ENCODE data around the gene PLIN3. TPM values are rescaled to one million over a fixed set of nuclear protein-coding genes. Genes with fewer than 3 reads are reported as not detected.
A peak's percentile ranks its signal among the peaks of the same experiment; 100 is the strongest.

Gene PLIN3
- total RNA-seq, 1 donor from 2014 or later = 157 TPM

- Mint-ChIP-seq H3K36me3 (ENCODE audit: low read depth, unreplicated experiment) (peaks cover 13% of the 10 kb centered on the region), H3K27ac (ENCODE audit: unreplicated experiment) (no peak overlapping the region), H3K4me3 (ENCODE audit: unreplicated experiment) (no peak overlapping the region), H3K27me3 (ENCODE audit: low read depth, unreplicated experiment) (no peaks in the 10 kb centered on the region), H3K9me3 (ENCODE audit: unreplicated experiment) (no peaks in the 10 kb centered on the region), H3K4me1 (ENCODE audit: low read depth, unreplicated experiment) (peaks cover 6% of the 10 kb centered on the region)
- DNase-seq (ENCODE audit: low read depth) (no peak), FAIRE-seq (no peak)
- H3K9ac ChIP-seq (ENCODE audit: low read length) = no peak overlapping the region
- peaks cover 5% of the 10 kb centered on the region for H4K20me1 ChIP-seq (ENCODE audit: insufficient read depth, low read length)
- H3K27me3 ChIP-seq (ENCODE audit: insufficient read depth, low read length) = no peaks in the 10 kb centered on the region
- no peak overlapping the region for H3K4me2 ChIP-seq (ENCODE audit: low read length)
- no peak overlapping the region for H3K4me3 ChIP-seq (ENCODE audit: insufficient read depth, low read depth, low read length)
- H2AFZ ChIP-seq (ENCODE audit: low read depth, low read length) = no peak overlapping the region
- H3K4me1 ChIP-seq (ENCODE audit: insufficient read depth, low read length) = peaks cover 11% of the 10 kb centered on the region
- peaks cover 5% of the 10 kb centered on the region for H3K36me3 ChIP-seq (ENCODE audit: insufficient read depth, low read length)
- H3K9me3 ChIP-seq (ENCODE audit: insufficient read depth, low read depth, low read length) = no peaks in the 10 kb centered on the region
- H3K27ac ChIP-seq (ENCODE audit: low read depth, low read length) = no peak overlapping the region
- H3K79me2 ChIP-seq (ENCODE audit: insufficient read depth, low read length) = peaks cover 8% of the 10 kb centered on the region
- TF ChIP-seq EZH2 (IDR thresholded peaks at IDR 0.05; ENCODE audit: insufficient read depth, low read length) (no peak), CTCF (IDR thresholded peaks at IDR 0.05; ENCODE audit: insufficient read depth, low read depth, low read length) (no peak)
Measured at GRCh38 chr19:4816202-4816949, 51.1 kb downstream of the PLIN3 start.

DNA sequence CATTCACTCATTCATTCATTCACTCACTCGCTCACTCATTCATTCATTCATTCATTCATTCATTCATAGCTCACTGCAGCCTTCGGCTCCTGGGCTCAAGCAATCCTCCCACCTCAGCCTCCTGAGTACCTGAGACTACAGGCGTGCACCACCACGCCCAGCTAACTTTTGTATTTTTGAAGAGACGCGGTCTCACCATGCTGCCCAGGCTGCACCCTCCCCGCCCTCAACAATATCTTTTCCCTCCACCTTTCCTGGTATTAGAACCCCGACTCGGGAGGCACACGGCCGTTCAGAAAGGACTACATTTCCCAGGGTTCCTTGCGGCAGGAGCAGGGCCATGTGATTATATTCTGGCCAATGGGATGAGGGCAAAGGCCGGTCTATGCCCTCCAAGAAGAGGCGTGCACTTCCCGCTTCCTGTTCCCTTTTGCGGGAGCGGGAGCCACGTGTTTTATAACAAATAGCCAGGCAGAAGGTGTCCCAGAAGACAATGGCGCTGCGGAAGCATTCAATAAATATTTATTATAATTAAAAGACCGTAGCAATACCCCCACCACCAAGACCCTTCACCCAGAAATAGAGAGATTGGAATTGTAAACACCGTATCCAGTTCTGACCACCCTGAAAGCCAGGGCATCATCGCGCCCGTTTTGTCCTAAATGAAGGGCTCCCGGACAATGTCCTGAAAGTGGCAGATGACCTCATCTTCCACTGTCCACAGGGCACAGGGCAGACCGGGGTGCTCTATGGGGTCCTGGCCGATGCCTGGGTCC lies 51.9 kb downstream of the PLIN3 start:
- peak; percentile 86 for DNase-seq (ENCODE audit: low read depth)

More for the DNA sequence above, 51.9 kb downstream of the PLIN3 start:
- Mint-ChIP-seq H3K4me1 (ENCODE audit: low read depth, unreplicated experiment) (peaks cover 6% of the 10 kb centered on the region), H3K4me3 (ENCODE audit: unreplicated experiment) (peak overlapping the region; percentile 28), H3K36me3 (ENCODE audit: low read depth, unreplicated experiment) (peaks cover 12% of the 10 kb centered on the region), H3K27ac (ENCODE audit: unreplicated experiment) (peak overlapping the region; percentile 82), H3K9me3 (ENCODE audit: unreplicated experiment) (no peaks in the 10 kb centered on the region), H3K27me3 (ENCODE audit: low read depth, unreplicated experiment) (no peaks in the 10 kb centered on the region)
- Histone ChIP-seq H2AFZ (ENCODE audit: low read depth, low read length) (no peak overlapping the region), H3K79me2 (ENCODE audit: insufficient read depth, low read length) (peaks cover under 1% of the 10 kb centered on the region), H3K36me3 (ENCODE audit: insufficient read depth, low read length) (peaks cover 5% of the 10 kb centered on the region), H3K9me3 (ENCODE audit: insufficient read depth, low read depth, low read length) (no peaks in the 10 kb centered on the region), H3K27me3 (ENCODE audit: insufficient read depth, low read length) (no peaks in the 10 kb centered on the region), H3K4me1 (ENCODE audit: insufficient read depth, low read length) (peaks cover 11% of the 10 kb centered on the region), H3K4me2 (ENCODE audit: low read length) (peak overlapping the region; percentile 75), H4K20me1 (ENCODE audit: insufficient read depth, low read length) (no peaks in the 10 kb centered on the region), H3K4me3 (ENCODE audit: insufficient read depth, low read depth, low read length) (no peak overlapping the region), H3K9ac (ENCODE audit: low read length) (no peak overlapping the region), H3K27ac (ENCODE audit: low read depth, low read length) (no peak overlapping the region)
- no peak for TF ChIP-seq CTCF (IDR thresholded peaks at IDR 0.05; ENCODE audit: insufficient read depth, low read depth, low read length)
- TF ChIP-seq EZH2 (IDR thresholded peaks at IDR 0.05; ENCODE audit: insufficient read depth, low read length) = no peak
- FAIRE-seq = no peak

Measured in astrocyte (in vitro differentiated cells and primary cell).